Fibroblast of the conjunctiva (primary cell): ENCODE measurements around the gene CENPB.

Experiments
- DNase-seq: peaks from one replicate; pipeline ENCODE4 v3.0.0-alpha.2; 2010; ENCODE audit warnings: low read depth

Gene CENPB

GRCh38 chr20:3788685-3789155 lies 2.2 kb upstream of the CENPB start:
- no peak for DNase-seq

GRCh38 chr20:3787324-3788014 lies 929 bp upstream of the CENPB start:
- no peak for DNase-seq

GRCh38 chr20:3786126-3786484 lies 435 bp downstream of the CENPB start:
- no peak for DNase-seq

- no peak for DNase-seq
Measured at GRCh38 chr20:3785240-3786125, 1.1 kb downstream of the CENPB start.

- DNase-seq = no peak
Measured at GRCh38 chr20:3784863-3785239, 1.7 kb downstream of the CENPB start.

GRCh38 chr20:3784216-3784853 lies 2.2 kb downstream of the CENPB start:
- no peak for DNase-seq

GRCh38 chr20:3783511-3784195 lies 2.9 kb downstream of the CENPB start:
- no peak for DNase-seq

- DNase-seq = no peak
Measured at GRCh38 chr20:3783068-3783489, 3.5 kb downstream of the CENPB start.

GRCh38 chr20:3782597-3782996 lies 3.9 kb downstream of the CENPB start:
- DNase-seq = no peak

GRCh38 chr20:3781153-3781910 lies 5.2 kb downstream of the CENPB start, which contains the start of gene SPEF1:
Gene SPEF1 (minus strand): TSS chr20:3781448. CDS start chr20:3781287, 161 bp downstream.
- peak; percentile 86 for DNase-seq

GRCh38 chr20:3778976-3779375 lies 7.6 kb downstream of the CENPB start:
- no peak for DNase-seq

GRCh38 chr20:3777716-3778629 lies 8.6 kb downstream of the CENPB start:
- DNase-seq = no peak

GRCh38 chr20:3777381-3777715 lies 9.2 kb downstream of the CENPB start:
- no peak for DNase-seq

GRCh38 chr20:3775457-3776108 lies 11.0 kb downstream of the CENPB start:
- DNase-seq = no peak

- no peak for DNase-seq
Measured at GRCh38 chr20:3771552-3772058, 14.9 kb downstream of the CENPB start.

GRCh38 chr20:3768342-3769130 lies 18.0 kb downstream of the CENPB start:
- DNase-seq = peak; percentile 58

- DNase-seq = peak; percentile 98
Measured at GRCh38 chr20:3767427-3768341, 18.9 kb downstream of the CENPB start, which contains the start of gene ADISSP. Gene ADISSP (minus strand): TSS chr20:3767753. CDS start chr20:3760100, 7,653 bp downstream.

GRCh38 chr20:3767110-3767426 lies 19.5 kb downstream of the CENPB start:
- DNase-seq = no peak
